NOMO-1 treated with dmso at 0.1 percent for 144 hours (cell line): ENCODE measurements around the gene RBM43.
A peak's percentile ranks its signal among the peaks of the same experiment; 100 is the strongest.
"Not testable (repeated sequence)": the region's sequence is repeated elsewhere in the genome, so short reads cannot be mapped to it uniquely, and the experiment has no call there.

Source experiments
- DNase-seq: peaks from one replicate; lab custom pipeline; 2025; ENCODE audit not compliant: unreplicated experiment; lab: John Stamatoyannopoulos, UW

RBM43 gene

GRCh38 chr2:151261231-151261976, at the start of gene RBM43:
RBM43 (minus strand) TSS chr2:151261863; CDS start chr2:151261727, 136 bp downstream.
- peak; percentile 87 for DNase-seq

GRCh38 chr2:151310313-151310712, 48.6 kb upstream of the RBM43 start:
- DNase-seq, result not testable (repeated sequence)

- no peak for DNase-seq
Measured at GRCh38 chr2:151306621-151307020, 45.0 kb upstream of the RBM43 start.

- DNase-seq, result no peak
Measured at GRCh38 chr2:151305129-151305691, 43.5 kb upstream of the RBM43 start.

- DNase-seq, result no peak
Measured at GRCh38 chr2:151302879-151303278, 41.2 kb upstream of the RBM43 start.

- no peak for DNase-seq
Measured at GRCh38 chr2:151302404-151302803, 40.7 kb upstream of the RBM43 start.

- DNase-seq, result no peak
Measured at GRCh38 chr2:151299920-151300539, 38.4 kb upstream of the RBM43 start.

- DNase-seq, result peak; percentile 45
Measured at GRCh38 chr2:151297882-151298281, 36.2 kb upstream of the RBM43 start.

- DNase-seq, result not testable (repeated sequence)
Measured at GRCh38 chr2:151295926-151296325, 34.3 kb upstream of the RBM43 start.

- DNase-seq, result no peak
Measured at GRCh38 chr2:151292546-151292945, 30.9 kb upstream of the RBM43 start.

- no peak for DNase-seq
Measured at GRCh38 chr2:151292141-151292540, 30.5 kb upstream of the RBM43 start.

GRCh38 chr2:151291224-151291623, 29.6 kb upstream of the RBM43 start:
- DNase-seq, result no peak

GRCh38 chr2:151289972-151290866, 28.6 kb upstream of the RBM43 start:
- no peak for DNase-seq

- DNase-seq, result no peak
Measured at GRCh38 chr2:151287513-151288250, 26.0 kb upstream of the RBM43 start.

- no peak for DNase-seq
Measured at GRCh38 chr2:151282401-151282800, 20.7 kb upstream of the RBM43 start.

GRCh38 chr2:151280271-151280670, 18.6 kb upstream of the RBM43 start:
- DNase-seq, result no peak

- DNase-seq, result no peak
Measured at GRCh38 chr2:151278487-151278886, 16.8 kb upstream of the RBM43 start.

GRCh38 chr2:151277067-151277466, 15.4 kb upstream of the RBM43 start:
- DNase-seq, result no peak

- DNase-seq, result no peak
Measured at GRCh38 chr2:151275291-151275690, 13.6 kb upstream of the RBM43 start.

- no peak for DNase-seq
Measured at GRCh38 chr2:151271824-151272223, 10.2 kb upstream of the RBM43 start.
